ENCODE measurements around the gene PMFBP1.

Gene PMFBP1

DNA sequence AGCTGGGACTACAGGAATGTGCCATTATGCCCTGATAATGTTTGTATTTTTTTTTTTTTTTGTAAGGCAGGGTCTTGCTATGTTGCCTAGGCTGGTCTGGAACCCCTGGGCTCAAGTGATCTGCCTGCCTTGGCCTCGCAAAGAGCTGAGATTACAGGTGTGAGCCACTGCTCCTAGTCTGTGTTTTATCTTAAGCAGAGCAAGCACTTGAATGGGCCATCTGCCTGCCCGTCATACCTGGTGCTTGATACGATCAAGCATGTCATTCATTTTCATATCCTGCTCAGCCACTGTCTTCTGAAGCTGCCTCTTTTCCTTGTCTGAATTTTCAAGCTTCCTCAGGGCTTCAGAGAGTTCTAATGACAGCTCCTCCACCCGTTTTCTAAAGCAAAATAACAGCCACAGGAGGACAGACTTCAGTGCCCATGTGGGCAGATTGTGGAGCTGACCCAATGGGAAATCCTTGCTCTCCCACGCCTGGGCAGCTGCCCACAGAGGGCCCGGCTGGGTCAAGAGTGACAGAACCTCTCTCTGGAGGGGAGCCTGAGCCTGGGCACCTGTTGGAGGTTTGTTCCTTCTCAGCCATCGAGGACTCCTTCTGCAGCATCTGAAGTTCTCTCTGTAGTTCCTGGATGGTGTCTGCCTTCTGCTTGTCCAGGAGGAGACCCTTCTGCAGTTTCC, 41.8 kb downstream of the PMFBP1 start:
- no peak for FAIRE-seq

GRCh38 chr16:72128701-72129100, 43.3 kb downstream of the PMFBP1 start:
- no peak for FAIRE-seq

GRCh38 chr16:72126429-72126765, 45.6 kb downstream of the PMFBP1 start:
- no peak for FAIRE-seq

DNA sequence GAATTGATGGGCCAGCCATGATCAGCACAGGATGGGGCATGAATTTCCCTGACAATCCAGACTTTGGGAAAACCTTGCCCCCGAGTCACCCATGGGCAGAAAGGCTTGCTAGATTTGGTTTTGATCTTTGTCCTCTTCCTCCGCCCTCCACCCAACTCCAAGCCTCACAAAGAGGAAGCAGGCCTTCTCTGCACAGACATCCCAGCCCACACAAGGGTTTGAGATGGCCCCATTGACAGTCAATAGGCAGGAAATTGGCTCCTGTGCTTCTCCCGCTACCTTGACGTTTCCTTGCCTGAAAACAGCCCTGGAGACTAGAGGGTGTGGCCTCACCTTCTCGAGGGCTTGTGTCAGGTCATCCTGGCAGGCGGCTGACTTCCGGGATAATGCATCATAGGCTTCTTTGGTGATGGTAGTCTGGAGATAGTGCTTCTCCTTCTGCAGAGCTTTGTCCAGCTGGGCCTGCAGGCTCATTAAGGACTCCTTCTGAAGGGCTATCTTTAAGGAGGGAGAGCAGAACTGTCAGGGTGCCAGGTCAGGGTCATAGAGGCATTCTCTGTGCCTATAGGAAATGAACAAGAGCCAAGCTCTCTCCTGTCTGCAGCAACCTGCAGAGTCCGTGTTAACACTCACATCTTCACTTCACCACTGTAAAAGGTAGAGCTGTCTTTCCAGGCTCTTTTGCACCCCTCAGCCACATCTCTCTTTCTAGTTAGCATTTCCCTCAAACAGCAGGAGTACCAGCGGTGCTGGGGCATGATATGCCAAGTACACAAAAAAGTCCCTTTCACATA, 46.1 kb downstream of the PMFBP1 start:
- no peak for FAIRE-seq

- no peak for FAIRE-seq
These were observed 47.0 kb downstream of the PMFBP1 start for GRCh38 chr16:72124761-72125634.

DNA sequence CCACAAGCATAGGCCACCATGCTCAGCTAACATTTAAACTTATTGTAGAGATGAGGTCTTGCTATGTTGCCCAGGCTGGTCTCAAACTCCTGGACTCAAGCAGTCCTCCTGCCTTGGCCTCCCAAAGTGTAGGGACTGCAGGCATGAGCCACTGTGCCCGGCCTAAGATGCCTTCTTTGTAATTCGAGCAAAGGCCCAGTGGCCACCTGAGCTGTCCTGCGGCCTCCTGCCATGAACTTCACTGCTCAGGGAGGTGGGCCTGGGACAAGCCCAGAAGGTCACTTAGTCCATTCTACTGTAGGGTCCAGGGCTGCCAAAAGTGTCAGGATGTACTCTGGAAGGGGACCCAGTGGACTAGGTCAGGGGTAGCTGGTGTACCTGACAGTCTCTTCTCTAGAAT, 47.8 kb downstream of the PMFBP1 start:
- FAIRE-seq, result no peak

- no peak for FAIRE-seq
These were observed 48.5 kb downstream of the PMFBP1 start for GRCh38 chr16:72123426-72123825.

- no peak for FAIRE-seq
These were observed 49.0 kb downstream of the PMFBP1 start for GRCh38 chr16:72122916-72123315.

DNA sequence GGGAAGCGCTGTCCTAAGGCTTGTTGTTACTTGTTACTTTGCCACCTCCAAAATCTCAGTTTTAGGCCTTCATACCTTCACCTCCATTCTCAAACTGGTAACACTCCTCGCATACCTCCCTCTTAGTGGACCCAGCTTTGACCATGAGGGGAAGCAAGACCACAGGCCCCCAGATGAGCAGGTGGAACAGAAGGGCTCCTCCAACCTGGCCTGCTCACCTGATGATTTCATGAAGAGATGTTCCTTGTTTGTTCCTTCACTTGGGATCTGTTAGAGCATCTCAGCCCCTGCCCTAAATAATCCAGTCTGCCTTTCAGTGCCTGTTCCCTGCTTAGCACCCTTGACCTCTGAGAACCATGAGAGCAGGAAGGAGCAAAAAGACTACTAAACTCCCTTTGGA, 49.6 kb downstream of the PMFBP1 start:
- FAIRE-seq, result no peak

DNA sequence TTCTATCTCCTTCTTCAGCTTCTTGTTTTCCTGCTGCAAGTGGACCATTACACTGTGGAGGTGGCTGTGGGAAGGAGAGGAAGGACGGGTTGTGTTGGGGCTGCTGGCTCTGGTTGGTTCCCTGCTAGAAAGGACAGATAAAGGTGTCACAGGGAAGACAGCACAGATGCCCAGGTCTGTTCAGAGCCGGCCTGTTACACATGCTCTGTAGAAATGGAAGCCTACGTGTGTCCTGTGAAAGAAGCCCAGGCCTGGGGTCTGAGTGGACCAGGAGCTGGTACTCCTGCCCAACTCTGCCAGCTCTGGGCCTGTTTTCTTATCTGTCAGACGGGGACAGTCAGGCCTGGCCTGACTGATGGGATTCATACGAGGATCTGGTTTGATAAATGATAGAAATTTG, 51.9 kb downstream of the PMFBP1 start:
- FAIRE-seq, result no peak

- no peak for FAIRE-seq
These were observed 58.4 kb downstream of the PMFBP1 start for GRCh38 chr16:72113616-72113945.

GRCh38 chr16:72112906-72113615, 58.9 kb downstream of the PMFBP1 start:
- no peak for FAIRE-seq

- no peak for FAIRE-seq
These were observed 59.5 kb downstream of the PMFBP1 start for GRCh38 chr16:72112452-72112792.

DNA sequence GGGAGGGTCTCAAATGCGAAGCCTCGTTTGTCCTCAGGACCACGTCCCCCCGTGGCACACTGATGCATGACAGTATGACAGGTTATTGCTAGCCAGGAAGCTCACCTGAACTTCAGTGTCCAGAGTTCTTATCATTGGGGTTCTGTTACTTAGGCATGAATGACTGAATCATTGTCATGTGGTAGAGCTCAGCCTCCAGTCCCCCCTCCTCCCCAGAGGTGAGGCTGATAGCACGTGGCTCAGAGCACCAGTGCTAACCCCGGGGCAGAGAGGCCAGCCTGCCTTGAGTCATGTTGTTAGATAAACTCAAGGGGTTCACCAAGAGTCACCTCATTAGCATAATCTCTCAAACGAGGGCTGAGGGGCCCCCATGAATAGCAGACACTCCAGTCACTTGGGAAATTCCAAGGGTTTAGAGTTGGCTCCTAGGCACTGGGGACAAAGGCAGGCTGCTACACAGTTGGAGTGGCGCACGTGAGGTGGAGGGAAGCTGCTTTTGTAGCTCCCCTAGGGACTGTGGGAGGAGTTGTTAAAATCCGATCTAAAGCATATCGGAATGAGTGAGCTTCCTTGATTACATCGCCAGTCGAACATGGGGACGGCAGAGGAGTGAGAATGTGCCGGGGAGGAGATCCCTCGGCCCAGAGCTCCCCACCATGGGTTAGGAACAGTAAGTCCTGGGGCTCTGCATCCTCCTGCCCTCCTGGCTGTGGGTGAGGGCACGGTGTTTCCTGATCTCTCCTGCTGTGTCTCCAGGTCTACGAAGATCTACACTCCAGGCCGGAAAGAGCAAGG, 60.1 kb downstream of the PMFBP1 start:
- no peak for FAIRE-seq

DNA sequence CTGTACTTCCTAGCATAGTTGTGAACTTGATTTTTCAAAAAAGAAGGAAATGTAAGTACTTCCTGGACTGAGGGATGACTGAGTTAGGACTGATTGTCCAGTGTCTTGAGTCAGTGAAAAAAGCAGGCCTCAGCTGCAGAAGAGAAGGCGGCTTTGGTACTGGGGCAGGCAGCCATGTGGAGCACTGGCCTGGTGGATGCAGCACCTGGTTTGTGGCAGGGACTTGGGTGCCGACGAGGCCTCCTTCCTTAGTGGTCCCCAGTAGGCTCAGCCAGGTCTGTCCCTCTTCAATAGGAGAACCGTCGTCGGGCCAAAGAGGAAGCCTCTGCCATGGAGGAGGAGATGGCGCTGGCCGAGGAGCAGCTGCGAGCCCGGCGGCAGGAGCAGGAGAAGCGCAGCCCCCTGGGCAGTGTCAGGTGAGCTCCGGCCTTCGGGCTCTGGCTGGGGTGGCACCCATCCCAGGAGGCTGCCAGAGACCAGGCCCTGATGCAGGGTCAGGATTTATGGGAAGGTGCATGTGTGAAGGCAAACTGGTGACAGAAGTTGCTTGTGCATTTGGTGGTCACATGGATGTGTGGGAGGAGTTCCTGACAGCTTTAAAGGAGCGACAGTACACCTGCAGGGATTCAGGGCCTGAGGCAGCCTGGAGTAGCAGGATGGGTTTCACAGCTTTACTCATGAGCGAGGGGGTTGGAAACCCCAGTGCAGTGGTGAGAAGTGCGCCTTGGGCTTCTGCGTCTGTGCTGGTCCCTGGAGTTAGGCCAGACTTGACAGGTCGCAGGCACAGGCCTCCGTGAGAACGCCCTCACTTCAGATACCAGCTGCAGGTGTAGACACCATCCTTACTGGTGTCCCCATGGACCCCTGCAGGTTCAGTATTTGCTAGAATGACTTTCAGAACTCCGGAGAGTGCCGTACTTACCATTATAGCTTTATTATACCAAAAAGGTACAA, 61.0 kb downstream of the PMFBP1 start:
- FAIRE-seq, result no peak

GRCh38 chr16:72109966-72110530, 61.9 kb downstream of the PMFBP1 start:
- no peak for FAIRE-seq

DNA sequence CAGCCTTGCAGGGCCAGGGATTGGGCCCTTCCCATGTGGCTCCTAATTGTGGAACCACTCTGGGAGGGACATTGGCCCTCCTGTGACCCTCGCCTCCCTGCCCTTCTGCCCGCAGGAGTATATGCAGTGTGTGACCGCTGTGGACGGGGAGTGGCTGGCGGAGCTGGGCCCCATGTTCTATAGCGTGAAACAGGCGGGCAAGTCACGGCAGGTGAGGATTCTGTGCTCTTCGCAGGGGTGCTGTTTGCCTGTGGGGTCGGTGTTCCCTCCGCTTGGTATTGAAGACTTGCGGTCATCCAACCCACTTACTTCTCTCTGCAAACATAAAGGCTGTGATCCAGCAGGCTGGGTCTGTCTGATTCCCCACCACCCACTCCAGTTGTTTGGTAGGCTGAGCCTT, 62.7 kb downstream of the PMFBP1 start:
- FAIRE-seq, result no peak

DNA sequence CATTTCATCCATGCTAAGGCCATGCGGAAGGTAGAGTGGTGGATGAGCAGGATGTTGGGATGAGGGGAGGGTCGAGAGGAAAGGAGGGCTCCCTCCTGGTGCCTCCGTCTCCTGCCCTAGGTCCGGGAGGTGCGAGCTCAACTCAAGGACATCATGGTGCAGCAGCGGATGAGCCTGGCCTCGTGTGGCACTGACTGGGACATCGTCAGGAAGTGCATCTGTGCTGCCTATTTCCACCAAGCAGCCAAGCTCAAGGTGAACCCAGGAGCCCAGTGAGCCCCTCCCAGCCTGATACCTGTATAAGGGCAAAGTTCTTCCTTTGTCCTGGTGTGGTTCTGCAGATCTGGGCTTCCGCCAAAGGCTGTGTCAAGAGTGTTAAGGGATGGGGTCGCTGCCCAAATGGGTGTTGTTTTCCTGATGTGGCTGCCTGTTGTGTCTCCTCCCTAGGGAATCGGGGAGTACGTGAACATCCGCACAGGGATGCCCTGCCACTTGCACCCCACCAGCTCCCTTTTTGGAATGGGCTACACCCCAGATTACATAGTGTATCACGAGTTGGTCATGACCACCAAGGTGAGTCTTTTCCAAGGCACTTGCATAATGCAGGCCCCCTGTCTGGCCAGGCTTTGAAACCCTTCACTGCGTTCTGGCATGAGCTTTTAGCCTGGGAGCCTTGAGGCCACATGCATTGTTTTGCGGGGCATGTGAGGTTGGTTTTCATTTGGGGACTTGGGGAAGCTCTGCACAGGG, 63.4 kb downstream of the PMFBP1 start:
- FAIRE-seq, result no peak

DNA sequence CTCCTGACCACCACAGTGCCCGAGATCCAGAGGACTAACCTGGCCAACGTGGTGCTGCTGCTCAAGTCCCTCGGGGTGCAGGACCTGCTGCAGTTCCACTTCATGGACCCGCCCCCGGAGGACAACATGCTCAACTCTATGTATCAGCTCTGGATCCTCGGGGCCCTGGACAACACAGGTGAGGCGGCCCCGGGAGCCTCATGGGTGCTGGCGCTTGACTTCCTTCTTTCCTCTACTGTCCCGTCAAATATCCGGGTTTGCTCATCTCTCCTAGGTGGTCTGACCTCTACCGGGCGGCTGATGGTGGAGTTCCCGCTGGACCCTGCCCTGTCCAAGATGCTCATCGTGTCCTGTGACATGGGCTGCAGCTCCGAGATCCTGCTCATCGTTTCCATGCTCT, 64.6 kb downstream of the PMFBP1 start:
- no peak for FAIRE-seq

GRCh38 chr16:72105978-72106377, 66.0 kb downstream of the PMFBP1 start:
- no peak for FAIRE-seq

Measured in TTC549 (cell line).